PC-9 (cell line): ENCODE measurements around the gene CHRNA5.

Source experiments
- EZH2 ChIP-seq: fragments of 200-600 bp; sonication (generic); IDR thresholded peaks from 2 replicates; pipeline ENCODE4 v1.8.0; 2017; ENCODE audit warnings: antibody characterized with exemption, low read depth
- TF ChIP-seq, protein P1 (sequence below): fragments of 200-600 bp; sonication (generic); conservative IDR thresholded peaks from 2 replicates; pipeline ENCODE4 v1.6.1; 2017; ENCODE audit warnings: mixed run types, antibody characterized with exemption, mild to moderate bottlenecking, moderate library complexity

DNA sequence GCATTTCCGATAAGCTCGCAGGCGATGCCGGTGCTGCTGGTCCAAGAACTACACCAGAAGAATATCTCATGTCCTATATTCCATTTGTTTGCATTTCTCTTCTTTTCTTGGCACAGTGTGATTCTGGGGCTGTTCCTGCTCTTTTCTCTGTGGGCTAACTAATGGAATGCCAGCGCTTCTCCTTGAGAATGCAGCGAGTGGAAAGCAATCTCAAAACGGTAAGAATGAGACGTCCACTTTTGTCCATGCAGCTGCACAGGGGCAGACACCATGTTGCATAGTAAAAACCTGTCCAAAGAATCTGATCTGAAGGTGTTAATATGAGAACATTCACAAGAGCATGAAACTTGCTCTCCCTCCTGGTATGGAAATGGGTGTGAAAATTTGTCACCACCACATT is 62.0 kb downstream of the CHRNA5 start:
- TF ChIP-seq, protein P1, sequence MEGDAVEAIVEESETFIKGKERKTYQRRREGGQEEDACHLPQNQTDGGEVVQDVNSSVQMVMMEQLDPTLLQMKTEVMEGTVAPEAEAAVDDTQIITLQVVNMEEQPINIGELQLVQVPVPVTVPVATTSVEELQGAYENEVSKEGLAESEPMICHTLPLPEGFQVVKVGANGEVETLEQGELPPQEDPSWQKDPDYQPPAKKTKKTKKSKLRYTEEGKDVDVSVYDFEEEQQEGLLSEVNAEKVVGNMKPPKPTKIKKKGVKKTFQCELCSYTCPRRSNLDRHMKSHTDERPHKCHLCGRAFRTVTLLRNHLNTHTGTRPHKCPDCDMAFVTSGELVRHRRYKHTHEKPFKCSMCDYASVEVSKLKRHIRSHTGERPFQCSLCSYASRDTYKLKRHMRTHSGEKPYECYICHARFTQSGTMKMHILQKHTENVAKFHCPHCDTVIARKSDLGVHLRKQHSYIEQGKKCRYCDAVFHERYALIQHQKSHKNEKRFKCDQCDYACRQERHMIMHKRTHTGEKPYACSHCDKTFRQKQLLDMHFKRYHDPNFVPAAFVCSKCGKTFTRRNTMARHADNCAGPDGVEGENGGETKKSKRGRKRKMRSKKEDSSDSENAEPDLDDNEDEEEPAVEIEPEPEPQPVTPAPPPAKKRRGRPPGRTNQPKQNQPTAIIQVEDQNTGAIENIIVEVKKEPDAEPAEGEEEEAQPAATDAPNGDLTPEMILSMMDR, result no peak
- no peak for TF ChIP-seq EZH2
